ENCODE results near the gene C16orf87. TPM values are rescaled to one million over a fixed set of nuclear protein-coding genes. Genes with fewer than 3 reads are reported as not detected.
"Not testable (repeated sequence)": the region's sequence is repeated elsewhere in the genome, so short reads cannot be mapped to it uniquely, and the experiment has no call there.

C16orf87 gene
- total RNA-seq, 1 experiment from 2014 or later = 5.2 TPM

DNA sequence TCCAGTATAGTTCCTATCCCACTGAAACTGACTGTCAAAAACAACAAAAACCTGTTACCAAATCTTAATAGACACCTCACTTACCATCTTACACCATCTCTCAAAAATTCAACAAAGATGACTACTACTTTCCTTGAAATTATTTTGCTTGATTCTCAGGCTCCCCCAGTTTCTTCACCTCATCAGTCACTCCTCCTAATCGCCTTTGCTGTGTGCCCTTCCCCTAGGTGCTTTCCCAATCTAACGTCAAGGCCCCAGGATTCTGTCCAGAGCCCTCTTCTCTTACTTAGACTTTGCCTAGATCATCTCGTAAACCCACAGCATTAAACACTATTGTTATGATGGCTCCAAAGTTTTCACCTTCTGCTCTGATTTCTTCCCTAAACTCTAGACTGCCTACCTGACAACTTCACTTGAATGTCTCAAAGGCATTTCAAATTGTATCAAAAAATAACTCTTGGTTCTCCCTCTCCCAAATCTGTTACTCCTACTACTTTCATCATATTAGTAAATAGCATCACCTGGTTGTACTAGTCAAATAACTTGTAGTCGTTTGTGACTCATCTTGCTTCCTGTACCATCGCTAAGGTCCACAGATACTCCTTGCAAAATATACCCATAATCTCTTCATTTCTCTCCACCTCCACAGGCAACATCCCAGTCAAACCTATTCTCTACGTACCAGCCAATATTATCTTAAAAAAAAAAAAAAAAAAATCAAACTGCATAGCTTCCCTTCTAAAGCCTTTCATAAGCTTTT lies 18.0 kb downstream of the C16orf87 start:
- in situ Hi-C loops (cut with HindIII; ENCODE audit: low pct_unique_long_range_greater_than_20kb, low sequenced_read_pairs) = no loop called here
- DNase-seq (ENCODE audit: low read depth) = no peak

DNA sequence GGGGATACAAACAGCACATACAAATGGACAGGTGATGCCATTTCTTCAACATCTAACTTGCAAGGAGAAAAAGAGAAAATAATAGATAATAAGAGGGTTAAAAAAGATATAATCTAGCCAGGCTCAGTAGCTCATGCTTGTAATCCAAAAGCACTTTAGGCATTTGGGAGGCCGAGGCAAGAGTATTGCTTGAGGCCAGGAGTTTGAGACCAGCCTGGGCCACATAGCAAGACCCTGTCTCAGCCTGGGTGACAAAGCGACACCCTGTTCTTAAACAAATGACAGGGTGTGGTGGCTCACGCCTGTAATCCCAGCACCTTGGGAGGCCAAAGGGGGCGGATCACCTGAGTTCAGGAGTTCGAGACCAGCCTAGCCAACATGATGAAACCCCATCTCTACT lies 19.3 kb downstream of the C16orf87 start:
- DNase-seq (ENCODE audit: low read depth) = no peak
- in situ Hi-C loops (cut with HindIII; ENCODE audit: low pct_unique_long_range_greater_than_20kb, low sequenced_read_pairs) = no loop called here

DNA sequence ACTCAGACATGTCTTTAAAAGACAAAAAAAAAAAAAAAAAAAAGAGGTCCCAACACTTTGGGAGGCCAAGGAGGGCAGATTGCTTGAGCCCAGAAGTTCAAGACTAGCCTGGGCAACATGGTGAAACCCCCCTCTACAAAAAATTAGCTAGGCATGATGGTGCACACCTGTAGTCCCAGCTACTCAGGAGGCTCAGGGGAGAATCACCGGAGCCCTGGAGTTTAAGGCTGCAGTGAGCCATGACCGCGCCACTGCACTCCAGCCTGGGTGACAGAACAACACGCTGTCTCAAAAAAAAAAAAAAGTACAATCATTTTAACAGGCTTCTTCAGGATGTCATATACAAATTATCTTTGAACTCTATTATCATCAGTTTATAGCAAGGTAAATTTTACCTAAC lies 22.0 kb downstream of the C16orf87 start:
- in situ Hi-C loops (cut with HindIII; ENCODE audit: low pct_unique_long_range_greater_than_20kb, low sequenced_read_pairs) = no loop called here
- DNase-seq (ENCODE audit: low read depth) = no peak

DNA sequence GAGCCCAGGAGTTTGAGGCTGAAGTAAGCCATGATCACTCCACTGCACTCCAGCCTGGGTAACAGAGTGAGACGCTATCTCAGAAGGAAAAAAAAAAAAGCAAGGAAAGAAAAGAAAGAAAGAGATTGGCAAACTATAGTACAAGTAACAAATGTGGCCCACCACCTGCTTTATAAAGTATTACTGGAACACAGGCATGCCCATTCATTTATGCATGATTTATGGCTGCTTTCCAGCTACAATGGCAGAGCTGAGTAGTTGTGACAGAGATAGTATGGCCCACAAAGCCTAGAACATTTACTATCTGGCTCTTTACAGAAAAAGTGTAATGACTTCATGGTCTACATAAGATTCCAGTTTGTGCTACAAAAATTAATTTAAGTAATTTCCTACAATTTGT lies 23.6 kb downstream of the C16orf87 start:
- DNase-seq (ENCODE audit: low read depth) = no peak
- in situ Hi-C loops (cut with HindIII; ENCODE audit: low pct_unique_long_range_greater_than_20kb, low sequenced_read_pairs) = no loop called here

DNA sequence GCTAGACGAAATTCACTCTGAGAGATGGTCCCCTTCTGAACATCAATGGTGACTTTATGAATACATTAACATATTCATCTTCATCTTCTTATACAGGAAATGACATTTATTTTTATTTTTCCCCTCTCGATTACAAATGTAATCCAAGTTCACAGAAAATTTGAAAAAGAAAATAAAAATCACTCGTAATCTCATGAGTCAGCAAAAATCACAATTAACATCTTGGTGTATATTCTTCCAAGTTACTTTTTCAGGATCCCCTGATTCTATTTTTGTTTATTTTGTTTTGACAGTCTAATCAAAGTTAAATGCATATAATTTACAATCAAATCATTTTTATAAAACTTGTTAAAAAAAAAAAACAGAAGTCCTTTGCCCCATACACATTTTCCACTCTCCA lies 27.6 kb downstream of the C16orf87 start:
- in situ Hi-C loops (cut with HindIII; ENCODE audit: low pct_unique_long_range_greater_than_20kb, low sequenced_read_pairs) = no loop called here
- no peak for DNase-seq (ENCODE audit: low read depth)

DNA sequence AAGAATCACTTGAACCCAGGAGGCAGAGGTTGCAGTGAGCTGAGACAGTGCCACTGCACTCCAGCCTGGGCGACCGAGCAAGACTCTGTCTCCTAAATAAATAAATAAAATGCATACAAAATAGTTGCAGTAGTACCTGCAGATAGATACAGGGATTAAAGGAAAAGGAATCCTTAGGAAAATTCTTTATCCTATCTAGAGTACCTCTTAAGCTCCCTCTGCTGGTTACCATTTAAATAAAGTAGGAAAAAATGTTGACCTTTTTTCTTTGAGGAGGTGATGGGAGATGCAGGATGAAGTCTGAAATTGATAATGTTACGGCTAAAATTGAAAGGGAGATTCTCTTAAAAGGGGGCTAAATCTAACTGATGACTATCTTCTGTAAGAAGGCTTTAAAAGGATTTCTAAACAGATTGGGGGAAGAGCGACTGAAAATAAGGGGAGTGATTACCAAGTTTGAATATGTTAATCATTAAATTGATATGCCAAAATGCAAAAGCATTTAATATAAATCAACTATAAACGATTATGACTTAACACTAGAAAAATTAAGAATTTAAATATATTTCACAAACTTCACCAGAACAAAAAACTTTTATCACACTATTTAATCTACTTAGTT lies 29.4 kb downstream of the C16orf87 start:
- peak; percentile 24 for DNase-seq (ENCODE audit: low read depth)
- in situ Hi-C loops (cut with HindIII; ENCODE audit: low pct_unique_long_range_greater_than_20kb, low sequenced_read_pairs) = no loop called here

DNA sequence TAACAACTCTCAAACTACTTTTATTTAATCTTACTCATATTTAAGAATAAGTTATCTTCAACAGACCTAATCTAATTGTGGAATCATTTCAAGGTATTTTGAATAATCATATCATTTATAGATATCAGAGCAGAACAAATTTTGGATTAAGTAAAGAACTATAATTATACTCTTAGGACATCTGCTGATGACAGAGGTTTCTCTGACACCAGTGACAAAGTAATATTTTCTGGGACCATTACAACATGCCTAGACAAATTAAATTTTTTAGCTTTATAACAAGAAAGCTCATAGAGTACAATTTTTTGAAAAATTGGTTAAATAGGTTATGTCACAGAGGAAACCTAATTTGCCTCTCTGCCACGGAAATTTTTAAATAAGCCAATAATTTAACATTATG lies 30.5 kb downstream of the C16orf87 start:
- in situ Hi-C loops (cut with HindIII; ENCODE audit: low pct_unique_long_range_greater_than_20kb, low sequenced_read_pairs) = no loop called here
- DNase-seq (ENCODE audit: low read depth) = no peak

DNA sequence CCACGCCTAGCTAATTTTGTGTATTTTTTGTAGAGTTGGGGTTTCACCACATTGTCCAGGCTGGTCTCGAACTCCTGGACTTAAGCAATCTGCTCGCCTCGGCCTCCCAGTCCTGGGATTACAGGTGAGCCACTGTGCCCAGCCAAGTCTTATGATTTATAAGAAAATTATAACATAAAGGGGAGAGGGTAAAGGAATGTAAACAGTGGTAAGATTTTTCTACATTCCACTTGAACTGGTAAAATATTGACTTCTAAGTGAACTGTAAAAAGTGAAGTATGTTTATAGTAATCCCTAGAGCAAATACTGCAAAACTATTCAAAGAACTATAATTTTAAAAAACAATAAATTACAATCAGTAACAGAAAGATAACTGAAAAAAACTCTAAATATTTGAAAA lies 33.5 kb downstream of the C16orf87 start:
- in situ Hi-C loops (cut with HindIII; ENCODE audit: low pct_unique_long_range_greater_than_20kb, low sequenced_read_pairs) = no loop called here

DNA sequence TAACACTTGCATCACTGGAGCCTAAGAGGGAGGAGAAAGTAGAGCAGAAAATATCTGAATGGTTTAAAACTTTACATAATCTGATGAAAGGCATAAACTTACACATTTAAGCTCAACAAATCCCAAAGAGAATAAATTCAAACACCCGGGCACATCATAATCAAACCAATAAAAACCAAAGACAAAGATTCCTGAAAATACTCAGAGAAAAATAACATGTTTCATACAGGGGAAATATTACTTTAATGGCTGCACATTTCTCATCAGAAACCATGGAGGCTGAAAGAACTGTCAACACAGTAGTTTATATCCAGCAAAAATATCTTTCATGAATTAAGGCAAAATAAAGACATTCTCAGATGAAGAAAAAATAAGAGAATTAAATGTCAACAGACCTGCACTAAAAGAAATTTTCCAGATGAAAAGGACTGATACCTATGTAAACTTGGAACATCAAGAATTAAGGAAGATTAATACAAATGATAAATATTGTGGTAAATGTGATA lies 34.2 kb downstream of the C16orf87 start:
- DNase-seq (ENCODE audit: low read depth) = no peak
- in situ Hi-C loops (cut with HindIII; ENCODE audit: low pct_unique_long_range_greater_than_20kb, low sequenced_read_pairs) = no loop called here

More for the DNA sequence above, 33.5 kb downstream of the C16orf87 start:
- DNase-seq (ENCODE audit: low read depth) = no peak

DNA sequence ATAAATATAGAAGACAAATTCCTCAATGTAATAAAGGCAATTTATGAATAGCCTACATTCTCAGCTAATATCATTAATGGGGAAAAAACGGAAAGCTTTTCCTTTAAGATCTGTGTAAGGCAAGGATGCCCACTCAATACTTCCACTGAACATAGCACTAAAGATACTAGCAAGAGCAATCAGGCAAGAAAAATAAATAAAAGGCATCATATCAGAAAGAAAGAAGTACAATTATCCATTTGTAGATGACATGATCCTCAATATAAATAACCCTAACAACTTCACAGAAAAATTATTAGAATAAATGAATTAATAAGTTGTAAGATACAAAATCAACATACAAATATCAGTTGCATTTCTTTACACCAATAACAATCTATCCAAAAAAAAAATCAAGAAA lies 37.1 kb downstream of the C16orf87 start:
- DNase-seq (ENCODE audit: low read depth) = no peak
- in situ Hi-C loops (cut with HindIII; ENCODE audit: low pct_unique_long_range_greater_than_20kb, low sequenced_read_pairs) = no loop called here

DNA sequence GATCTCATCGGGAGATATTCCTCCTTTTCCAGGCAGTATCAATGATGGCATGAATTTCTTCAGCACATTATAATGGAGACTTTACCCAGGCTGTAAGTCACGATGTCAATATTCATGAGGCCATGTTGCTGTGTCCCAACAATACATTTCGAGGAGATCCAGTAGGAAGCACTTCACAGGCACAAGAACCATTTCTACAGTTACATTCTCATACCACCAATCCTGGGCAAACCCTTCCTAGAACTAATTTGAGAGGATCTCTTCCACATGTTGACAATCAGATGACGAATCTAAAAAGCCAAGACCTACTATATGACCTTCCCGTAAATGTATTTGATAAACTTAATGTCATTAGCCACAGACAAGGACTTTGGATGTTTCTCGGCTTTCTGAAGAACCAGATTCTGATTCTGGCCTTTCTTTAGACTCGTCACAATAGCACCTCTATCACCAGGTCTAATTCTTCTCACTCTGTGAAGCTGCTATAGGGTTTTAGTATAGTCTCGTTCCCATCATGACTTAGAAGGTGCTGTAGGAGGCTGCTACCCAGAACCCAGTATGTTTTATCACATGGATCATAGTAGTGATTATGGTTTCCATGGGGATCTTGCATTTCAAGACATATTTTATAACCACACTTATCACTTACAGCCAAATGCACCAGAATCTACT lies 40.2 kb downstream of the C16orf87 start:
- in situ Hi-C loops (cut with HindIII; ENCODE audit: low pct_unique_long_range_greater_than_20kb, low sequenced_read_pairs) = no loop called here

DNA sequence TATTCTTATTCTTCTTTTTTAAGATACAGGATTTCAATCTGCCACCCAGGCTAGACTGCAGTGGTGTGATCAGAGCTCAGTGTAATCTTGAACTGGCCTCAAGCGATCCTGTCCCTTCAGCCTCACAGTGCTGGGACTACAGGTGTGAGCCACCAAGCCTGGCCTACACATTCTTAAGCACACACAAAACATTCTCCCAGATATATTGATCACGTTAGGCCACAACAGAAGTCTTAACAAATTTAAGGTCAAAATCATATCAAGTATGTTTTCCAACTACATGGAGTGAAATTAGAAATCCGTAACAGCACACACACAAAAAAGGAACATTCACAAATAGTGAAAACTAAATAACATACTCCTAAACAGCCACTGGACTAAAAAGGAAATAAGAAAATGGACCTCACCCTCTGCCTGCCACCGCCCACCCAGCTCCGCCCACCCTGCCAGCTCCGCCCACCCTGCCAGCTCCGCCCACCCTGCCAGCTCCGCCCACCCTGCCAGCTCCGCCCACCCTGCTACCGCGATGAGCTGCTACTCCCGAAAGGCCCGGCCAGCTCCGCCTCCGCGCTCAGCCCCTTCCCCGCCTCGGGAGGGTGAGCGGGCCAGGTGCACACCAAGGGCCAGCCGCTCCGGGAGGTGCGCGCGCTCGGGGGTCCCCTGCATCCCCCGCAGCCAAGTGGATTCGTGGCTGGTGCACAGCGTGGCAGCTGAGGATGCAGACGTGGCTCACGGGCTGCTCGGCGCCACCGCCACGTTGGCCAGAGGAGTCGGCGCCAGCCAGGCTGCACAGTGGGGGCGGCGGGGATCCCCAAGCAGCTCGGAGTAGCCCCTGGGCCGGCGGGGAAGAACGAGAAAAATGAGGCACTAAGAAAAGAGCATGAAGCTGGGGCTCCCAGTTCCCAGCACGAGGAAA lies 41.2 kb downstream of the C16orf87 start:
- in situ Hi-C loops (cut with HindIII; ENCODE audit: low pct_unique_long_range_greater_than_20kb, low sequenced_read_pairs) = no loop called here
- peak; percentile 55 for DNase-seq (ENCODE audit: low read depth)

More for the DNA sequence above, 40.2 kb downstream of the C16orf87 start:
- no peak for DNase-seq (ENCODE audit: low read depth)

DNA sequence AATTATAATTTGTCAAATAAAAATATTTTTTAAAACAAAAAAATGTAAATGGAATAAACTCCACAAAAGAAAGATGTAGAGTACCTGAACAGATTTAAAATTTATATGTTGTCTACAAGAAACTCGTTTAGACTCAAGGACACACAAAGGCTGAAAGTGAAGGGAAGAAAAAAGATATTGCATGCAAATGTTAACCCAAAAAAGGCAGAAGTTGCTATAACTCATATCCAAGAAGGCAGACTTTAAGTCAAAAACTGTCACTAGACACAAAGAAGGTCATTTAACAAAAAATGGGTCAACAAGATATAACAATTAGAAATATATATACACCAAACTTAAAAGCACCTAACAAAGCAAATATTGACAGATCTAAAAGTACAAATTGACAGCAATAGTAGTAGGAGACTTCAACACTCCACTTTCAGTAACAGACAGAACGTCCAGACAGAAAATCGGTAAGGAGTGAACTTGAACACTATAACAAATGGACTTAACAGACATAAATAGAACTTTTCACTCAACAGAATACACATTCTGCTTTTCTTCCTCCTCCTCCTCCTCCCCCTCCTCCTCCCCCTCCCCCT lies 42.0 kb downstream of the C16orf87 start:
- DNase-seq (ENCODE audit: low read depth) = no peak
- in situ Hi-C loops (cut with HindIII; ENCODE audit: low pct_unique_long_range_greater_than_20kb, low sequenced_read_pairs) = no loop called here

DNA sequence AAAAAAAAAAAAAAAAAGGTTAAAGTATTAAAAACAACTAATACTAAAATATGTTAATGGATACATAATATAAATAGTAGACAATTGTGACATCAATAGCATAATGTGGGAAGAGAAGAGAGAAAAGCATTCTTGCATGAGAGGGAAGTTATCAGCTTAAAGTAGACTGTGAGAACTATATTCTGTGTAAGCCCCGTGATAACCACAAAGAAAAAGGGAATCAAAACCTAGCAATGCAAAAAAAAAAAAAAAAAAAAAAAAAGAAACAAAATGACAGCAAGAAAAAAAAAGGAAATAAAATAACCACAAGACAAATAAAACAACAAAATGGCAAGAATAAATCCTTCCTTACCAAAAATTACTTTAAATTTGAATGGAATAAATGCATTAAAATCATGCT lies 43.1 kb downstream of the C16orf87 start:
- no peak for DNase-seq (ENCODE audit: low read depth)
- in situ Hi-C loops (cut with HindIII; ENCODE audit: low pct_unique_long_range_greater_than_20kb, low sequenced_read_pairs) = no loop called here

DNA sequence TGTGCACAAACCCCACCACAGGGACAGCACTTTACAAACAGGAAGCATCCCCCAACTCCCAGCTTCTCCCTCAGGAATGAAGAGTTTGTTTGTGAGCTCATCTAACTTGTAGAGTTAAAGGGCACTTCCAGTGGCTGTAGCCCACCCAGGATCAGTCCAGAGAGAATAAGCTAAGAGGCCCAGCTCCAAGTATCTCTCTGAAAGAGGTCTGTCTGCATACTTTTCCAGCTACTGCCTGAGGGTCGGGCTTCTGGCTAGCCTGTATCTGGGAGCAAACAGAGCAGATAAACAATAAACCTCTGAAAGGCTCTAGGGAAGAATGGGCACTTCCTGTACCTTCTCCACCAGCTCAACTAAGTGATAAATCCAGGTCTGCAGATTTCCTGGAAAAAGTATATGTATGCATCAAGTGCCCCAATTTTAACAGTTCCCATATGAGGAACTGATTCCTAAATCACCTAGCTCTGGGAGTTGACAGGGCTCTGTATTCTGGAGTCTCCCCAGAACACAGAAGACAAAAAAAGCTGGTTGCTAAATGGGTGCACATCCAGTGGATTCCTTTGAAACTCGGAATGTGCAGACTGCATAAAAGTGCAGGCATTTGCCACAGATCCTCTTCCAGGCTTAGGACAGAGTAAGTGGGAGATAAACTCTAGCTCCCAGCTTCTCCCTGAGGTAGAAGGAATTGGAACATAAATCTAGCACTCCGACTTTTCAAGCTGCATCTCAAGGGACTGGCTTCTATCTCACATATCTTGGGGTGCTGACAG lies 45.7 kb downstream of the C16orf87 start:
- in situ Hi-C loops (cut with HindIII; ENCODE audit: low pct_unique_long_range_greater_than_20kb, low sequenced_read_pairs) = no loop called here
- no peak for DNase-seq (ENCODE audit: low read depth)

DNA sequence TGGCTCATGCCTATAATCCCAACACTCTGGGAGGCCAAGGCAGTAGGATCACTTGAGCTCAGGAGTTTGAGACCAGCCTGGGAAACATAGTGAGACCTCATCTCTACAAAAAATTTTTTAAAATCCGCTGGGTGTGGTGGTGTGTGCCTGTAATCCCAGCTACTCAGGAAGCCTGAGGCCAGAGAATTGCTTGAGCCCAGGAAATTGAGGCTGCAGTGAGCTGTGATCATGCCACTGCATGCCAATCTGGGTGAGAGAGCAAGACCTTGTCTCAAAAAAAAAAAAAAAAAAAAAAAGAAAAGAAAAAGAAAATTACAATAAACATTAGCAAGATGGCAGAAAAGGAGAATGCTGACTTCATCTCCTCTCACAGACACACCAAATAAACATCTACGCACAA lies 46.4 kb downstream of the C16orf87 start:
- in situ Hi-C loops (cut with HindIII; ENCODE audit: low pct_unique_long_range_greater_than_20kb, low sequenced_read_pairs); DNase-seq (ENCODE audit: low read depth): not testable (repeated sequence)

DNA sequence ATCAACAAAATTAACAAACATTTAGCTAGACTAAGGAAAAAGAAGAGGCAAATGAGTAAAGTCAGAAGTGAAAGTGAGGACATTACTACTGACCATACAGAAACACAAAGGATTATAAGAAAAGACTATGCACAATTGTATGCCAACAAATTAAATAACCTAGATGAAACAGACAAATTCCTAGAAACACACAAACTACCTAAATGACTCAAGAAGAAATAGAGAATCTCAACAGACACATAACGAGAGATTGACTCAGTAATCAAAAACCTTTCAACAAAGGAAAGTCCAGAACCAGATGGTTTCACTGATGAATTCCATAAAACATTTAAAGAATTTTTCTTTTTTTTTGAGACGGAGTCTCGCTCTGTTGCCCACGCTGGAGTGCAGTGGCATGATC lies 47.2 kb downstream of the C16orf87 start:
- in situ Hi-C loops (cut with HindIII; ENCODE audit: low pct_unique_long_range_greater_than_20kb, low sequenced_read_pairs) = no loop called here
- DNase-seq (ENCODE audit: low read depth) = no peak

Measured in Caki2 (cell line).